ENCODE measurements around the gene FRMD3. TPM values are rescaled to one million over a fixed set of nuclear protein-coding genes. Genes with fewer than 3 reads are reported as not detected.

The FRMD3 gene
- total and polyA plus RNA-seq, 2 donors (not counting 3 experiments of a cell fraction or from before 2014, with no cell fraction given), result 3.0 to 6.1 TPM

DNA sequence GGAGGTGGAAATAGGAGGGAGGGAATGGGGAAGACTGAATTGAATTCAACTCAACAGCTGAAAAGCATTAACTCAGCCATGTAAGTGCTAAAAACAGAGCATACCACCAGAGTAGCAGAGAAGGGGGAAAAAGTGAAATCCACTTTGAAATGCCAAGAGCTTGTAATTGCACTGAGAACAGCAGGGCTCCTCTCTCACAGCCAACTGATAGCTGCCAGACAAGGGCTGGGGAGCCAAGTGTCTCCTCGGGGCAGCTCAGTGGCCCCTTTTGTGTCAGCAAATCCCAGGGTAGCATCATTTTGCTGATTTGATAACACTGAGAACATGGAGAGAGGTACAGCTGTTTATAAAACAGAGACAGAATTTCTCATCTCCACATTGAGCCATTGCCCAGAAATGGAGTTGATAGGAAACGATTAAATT lies 182.5 kb downstream of the FRMD3 start:
- Histone ChIP-seq H3K27me3 (ENCODE audit: control insufficient read depth in 2 of 2, insufficient read depth in 2 of 2, low read length in 2 of 2) (no peaks in the 10 kb centered on the region), H3K4me1 (ENCODE audit: control insufficient read depth, extremely low read depth, insufficient read depth, low read length) (no peaks in the 10 kb centered on the region), H4K20me1 (replicated peaks; ENCODE audit: control insufficient read depth, extremely low read depth, insufficient read depth, low read length) (no peaks in the 10 kb centered on the region), H3K9ac (replicated peaks; ENCODE audit: extremely low read depth, insufficient read depth, low read length) (no peak overlapping the region), H3K4me3 (replicated peaks in 1 of 3; ENCODE audit: insufficient read depth in 1 of 3, low read depth in 1 of 3, low read length in 3 of 3) (no peak overlapping the region), H3K9me3 (replicated peaks; ENCODE audit: control insufficient read depth, insufficient read depth, low read length) (no peaks in the 10 kb centered on the region), H3K27ac (ENCODE audit: insufficient read depth, low read depth, low read length) (no peak overlapping the region), H3K9me1 (replicated peaks; ENCODE audit: control insufficient read depth, extremely low read depth, insufficient read depth, low read length) (no peaks in the 10 kb centered on the region), H3K79me2 (ENCODE audit: control insufficient read depth, insufficient read depth, low read length) (no peaks in the 10 kb centered on the region), H3K4me2 (ENCODE audit: insufficient read depth, low read length) (no peak overlapping the region), H2AFZ (ENCODE audit: low read depth, low read length) (no peak overlapping the region), H3K36me3 (ENCODE audit: control insufficient read depth in 2 of 2, extremely low read depth in 1 of 2, insufficient read depth in 2 of 2, low read length in 2 of 2) (no peaks in the 10 kb centered on the region)
- BruUV-seq (replicated peaks), result no TSS peak
- CTCF ChIA-PET, result interaction anchor here (1.2 to 1.6 kb wide), 2 partner anchors 20 to 189 kb away, joined by 3 read pairs; no protein-coding TSS in a partner anchor
- TF ChIP-seq, protein P1, sequence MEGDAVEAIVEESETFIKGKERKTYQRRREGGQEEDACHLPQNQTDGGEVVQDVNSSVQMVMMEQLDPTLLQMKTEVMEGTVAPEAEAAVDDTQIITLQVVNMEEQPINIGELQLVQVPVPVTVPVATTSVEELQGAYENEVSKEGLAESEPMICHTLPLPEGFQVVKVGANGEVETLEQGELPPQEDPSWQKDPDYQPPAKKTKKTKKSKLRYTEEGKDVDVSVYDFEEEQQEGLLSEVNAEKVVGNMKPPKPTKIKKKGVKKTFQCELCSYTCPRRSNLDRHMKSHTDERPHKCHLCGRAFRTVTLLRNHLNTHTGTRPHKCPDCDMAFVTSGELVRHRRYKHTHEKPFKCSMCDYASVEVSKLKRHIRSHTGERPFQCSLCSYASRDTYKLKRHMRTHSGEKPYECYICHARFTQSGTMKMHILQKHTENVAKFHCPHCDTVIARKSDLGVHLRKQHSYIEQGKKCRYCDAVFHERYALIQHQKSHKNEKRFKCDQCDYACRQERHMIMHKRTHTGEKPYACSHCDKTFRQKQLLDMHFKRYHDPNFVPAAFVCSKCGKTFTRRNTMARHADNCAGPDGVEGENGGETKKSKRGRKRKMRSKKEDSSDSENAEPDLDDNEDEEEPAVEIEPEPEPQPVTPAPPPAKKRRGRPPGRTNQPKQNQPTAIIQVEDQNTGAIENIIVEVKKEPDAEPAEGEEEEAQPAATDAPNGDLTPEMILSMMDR (IDR thresholded peaks at IDR 0.05; ENCODE audit: extremely low read depth in 1 of 2, insufficient read depth in 1 of 2, low read depth in 1 of 2, low read length in 2 of 2), result no peak
- TF ChIP-seq, protein P2, sequence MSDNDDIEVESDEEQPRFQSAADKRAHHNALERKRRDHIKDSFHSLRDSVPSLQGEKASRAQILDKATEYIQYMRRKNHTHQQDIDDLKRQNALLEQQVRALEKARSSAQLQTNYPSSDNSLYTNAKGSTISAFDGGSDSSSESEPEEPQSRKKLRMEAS (IDR thresholded peaks at IDR 0.05; ENCODE audit: insufficient read depth, insufficient read length), result no peak
- TF ChIP-seq GATA2 (IDR thresholded peaks at IDR 0.05; ENCODE audit: insufficient read depth, insufficient read length, low read depth, low read length) (no peak), MYC (IDR thresholded peaks at IDR 0.05; ENCODE audit: low read depth, low read length) (no peak), POLR2AphosphoS5 (IDR thresholded peaks at IDR 0.05; ENCODE audit: insufficient read depth, low read depth, low read length) (no peak), JUN (IDR thresholded peaks at IDR 0.05; ENCODE audit: borderline replicate concordance, insufficient read depth, insufficient read length, low read depth) (no peak), EZH2 (IDR thresholded peaks at IDR 0.05; ENCODE audit: borderline replicate concordance, low read depth, low read length, severe bottlenecking) (no peak), FOS (IDR thresholded peaks at IDR 0.05; ENCODE audit: borderline replicate concordance, insufficient read depth, low read length) (no peak), POLR2A (IDR thresholded peaks at IDR 0.05; ENCODE audit: low read depth, low read length) (no peak)
- dilution Hi-C loops (cut with MboI; ENCODE audit: extremely low pct_ligation_motif_present, low sequenced_read_pairs), result no loop called here
- POLR2A ChIA-PET, result no interaction called here
- intact Hi-C loops (cut with micrococcal nuclease), result no loop called here
- DNase-seq (ENCODE audit: low read depth, low spot score) (no peak), FAIRE-seq (no peak)

Data from endothelial cell of umbilical vein (primary cell).